GM23248 (cell line): Measurements from ENCODE around the gene ARL4A.

Source experiments
- EZH2 ChIP-seq: fragments of 200-600 bp; sonication (generic); IDR thresholded peaks from 2 replicates; pipeline ENCODE4 v1.6.1; 2018; ENCODE audit warnings: antibody characterized with exemption, mild to moderate bottlenecking; ENCODE audit not compliant: insufficient read depth, poor library complexity, severe bottlenecking
- EZH2phosphoT487 ChIP-seq: fragments of 200-600 bp; sonication (generic); IDR thresholded peaks from 2 replicates; pipeline ENCODE4 v1.6.1; 2018; ENCODE audit warnings: antibody characterized with exemption, moderate library complexity, mild to moderate bottlenecking, low read depth; ENCODE audit not compliant: insufficient read depth

DNA sequence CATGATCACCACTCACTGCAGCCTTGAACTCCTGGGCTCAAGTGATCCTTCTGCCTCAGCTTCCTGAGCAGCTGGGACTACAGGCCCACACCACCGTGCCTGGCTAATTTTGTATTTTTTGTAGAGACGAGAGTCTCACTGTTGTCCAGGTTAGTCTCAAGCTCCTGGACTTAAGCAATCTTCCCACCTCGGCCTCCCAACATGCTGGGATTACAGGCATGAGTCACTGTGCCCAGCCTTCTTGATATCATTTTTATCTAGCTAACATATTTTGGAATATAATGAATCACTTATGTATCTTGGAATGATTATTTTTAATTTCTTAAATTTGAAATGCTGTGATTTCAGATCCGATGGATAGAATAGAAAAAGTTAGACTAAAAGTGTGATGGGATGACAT lies 18.4 kb downstream of the ARL4A start:
- TF ChIP-seq EZH2 (no peak), EZH2phosphoT487 (no peak)
